ENCODE measurements around the gene CHST7.

Gene CHST7

DNA sequence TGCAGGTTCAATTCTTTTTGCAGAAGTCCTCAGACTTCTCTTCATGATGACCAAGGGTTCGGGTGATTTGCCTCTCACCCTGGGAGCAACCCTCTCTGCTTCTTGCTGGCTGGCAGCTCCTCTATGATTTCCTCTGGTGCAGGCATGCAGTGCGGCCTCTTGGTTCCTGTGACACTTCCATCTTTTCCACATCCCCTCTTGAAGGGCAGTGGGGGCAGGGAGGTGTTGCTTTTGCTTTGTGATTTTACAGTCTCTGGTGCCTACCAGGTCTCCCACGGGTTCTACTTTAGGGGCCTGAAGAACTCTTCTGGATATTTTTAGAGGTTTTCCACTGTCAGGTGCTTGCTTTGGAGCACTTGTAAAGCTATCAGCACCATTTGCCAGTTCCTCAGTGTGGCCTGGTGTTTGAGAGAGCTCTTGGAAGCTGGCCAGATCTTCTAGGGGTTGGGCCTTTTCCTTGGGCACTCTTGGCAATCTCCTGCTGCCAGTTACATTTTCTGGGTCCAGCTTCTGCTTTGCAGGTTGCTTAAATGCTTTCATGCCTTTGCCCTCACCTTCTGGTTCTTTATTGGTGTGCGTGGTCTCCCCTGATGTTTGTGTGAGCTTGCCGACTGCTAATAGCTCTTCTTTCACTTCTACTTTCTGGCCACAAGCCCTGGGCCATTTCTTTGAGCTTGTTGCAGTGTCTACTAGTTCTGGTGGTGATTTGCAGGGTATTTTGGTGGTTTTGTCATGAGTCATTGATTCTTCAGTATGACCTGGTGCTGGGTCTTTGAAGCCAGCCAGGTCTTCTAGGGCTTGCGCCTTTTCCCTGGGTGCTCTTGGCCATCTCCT, 11.5 kb upstream of the CHST7 start:
- H3K79me2 ChIP-seq (ENCODE audit: insufficient read depth, low read depth): no peaks in the 10 kb centered on the region
- H4K20me1 ChIP-seq (ENCODE audit: insufficient read depth): no peaks in the 10 kb centered on the region
- H3K27ac ChIP-seq: peak overlapping the region; percentile 72
- H2AFZ ChIP-seq (ENCODE audit: low read depth): peak overlapping the region; percentile 64
- no peaks in the 10 kb centered on the region for H3K36me3 ChIP-seq (ENCODE audit: insufficient read depth)
- TF ChIP-seq, protein P1, sequence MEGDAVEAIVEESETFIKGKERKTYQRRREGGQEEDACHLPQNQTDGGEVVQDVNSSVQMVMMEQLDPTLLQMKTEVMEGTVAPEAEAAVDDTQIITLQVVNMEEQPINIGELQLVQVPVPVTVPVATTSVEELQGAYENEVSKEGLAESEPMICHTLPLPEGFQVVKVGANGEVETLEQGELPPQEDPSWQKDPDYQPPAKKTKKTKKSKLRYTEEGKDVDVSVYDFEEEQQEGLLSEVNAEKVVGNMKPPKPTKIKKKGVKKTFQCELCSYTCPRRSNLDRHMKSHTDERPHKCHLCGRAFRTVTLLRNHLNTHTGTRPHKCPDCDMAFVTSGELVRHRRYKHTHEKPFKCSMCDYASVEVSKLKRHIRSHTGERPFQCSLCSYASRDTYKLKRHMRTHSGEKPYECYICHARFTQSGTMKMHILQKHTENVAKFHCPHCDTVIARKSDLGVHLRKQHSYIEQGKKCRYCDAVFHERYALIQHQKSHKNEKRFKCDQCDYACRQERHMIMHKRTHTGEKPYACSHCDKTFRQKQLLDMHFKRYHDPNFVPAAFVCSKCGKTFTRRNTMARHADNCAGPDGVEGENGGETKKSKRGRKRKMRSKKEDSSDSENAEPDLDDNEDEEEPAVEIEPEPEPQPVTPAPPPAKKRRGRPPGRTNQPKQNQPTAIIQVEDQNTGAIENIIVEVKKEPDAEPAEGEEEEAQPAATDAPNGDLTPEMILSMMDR (conservative IDR thresholded peaks at IDR 0.05; ENCODE audit: low read depth, low read length): no peak
- peak overlapping the region; percentile 32; the same call in 1 of the 2 replicates for H3K9ac ChIP-seq
- H3K4me2 ChIP-seq: peak overlapping the region; percentile 89
- no peaks in the 10 kb centered on the region for H3K27me3 ChIP-seq (ENCODE audit: insufficient read depth, low read depth)
- peaks cover 24% of the 10 kb centered on the region for H3K4me1 ChIP-seq (ENCODE audit: low read depth, poor library complexity, severe bottlenecking)
- no peak overlapping the region for H3K4me3 ChIP-seq (IDR thresholded peaks at IDR 0.05; ENCODE audit: insufficient read depth, low read depth, low read length)

- Histone ChIP-seq H3K36me3 (ENCODE audit: insufficient read depth) (no peaks in the 10 kb centered on the region), H3K4me2 (no peak overlapping the region), H3K27ac (no peak overlapping the region), H3K4me1 (ENCODE audit: low read depth, poor library complexity, severe bottlenecking) (peaks cover 28% of the 10 kb centered on the region), H4K20me1 (ENCODE audit: insufficient read depth) (no peaks in the 10 kb centered on the region), H3K79me2 (ENCODE audit: insufficient read depth, low read depth) (no peaks in the 10 kb centered on the region), H3K4me3 (IDR thresholded peaks at IDR 0.05; ENCODE audit: insufficient read depth, low read depth, low read length) (no peak overlapping the region), H3K9ac (no peak overlapping the region), H2AFZ (ENCODE audit: low read depth) (no peak overlapping the region), H3K27me3 (ENCODE audit: insufficient read depth, low read depth) (no peaks in the 10 kb centered on the region)
- TF ChIP-seq, protein P1 (conservative IDR thresholded peaks at IDR 0.05; ENCODE audit: low read depth, low read length): no peak
Observed at GRCh38 chrX:46567388-46567787, 6.2 kb upstream of the CHST7 start.

DNA sequence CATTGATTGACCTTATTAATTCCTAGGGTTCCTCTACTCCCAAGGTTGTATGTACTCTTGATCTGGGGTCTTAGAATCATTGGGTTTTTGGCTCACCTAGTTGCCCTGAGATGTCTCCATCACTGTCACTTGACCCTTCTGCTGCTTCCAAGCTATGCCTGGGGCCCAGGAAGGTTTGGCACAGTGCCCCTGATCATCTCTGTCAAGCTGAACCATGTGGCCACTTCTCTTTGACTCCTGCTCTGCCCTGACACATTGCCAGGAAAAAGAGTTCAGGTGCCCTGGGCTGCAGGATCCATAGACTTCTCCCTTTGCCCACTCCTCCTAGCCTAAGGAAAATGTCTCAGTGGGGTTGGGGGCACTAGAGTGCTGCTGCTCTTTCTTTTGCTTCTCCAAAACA, 3.9 kb upstream of the CHST7 start:
- H3K4me1 ChIP-seq (ENCODE audit: low read depth, poor library complexity, severe bottlenecking): peaks cover 24% of the 10 kb centered on the region
- H3K27ac ChIP-seq: no peak overlapping the region
- no peak overlapping the region for H3K9ac ChIP-seq
- H3K4me2 ChIP-seq: no peak overlapping the region
- no peaks in the 10 kb centered on the region for H3K79me2 ChIP-seq (ENCODE audit: insufficient read depth, low read depth)
- no peaks in the 10 kb centered on the region for H3K27me3 ChIP-seq (ENCODE audit: insufficient read depth, low read depth)
- no peak overlapping the region for H2AFZ ChIP-seq (ENCODE audit: low read depth)
- no peaks in the 10 kb centered on the region for H4K20me1 ChIP-seq (ENCODE audit: insufficient read depth)
- TF ChIP-seq, protein P1 (conservative IDR thresholded peaks at IDR 0.05; ENCODE audit: low read depth, low read length): no peak
- no peak overlapping the region for H3K4me3 ChIP-seq (IDR thresholded peaks at IDR 0.05; ENCODE audit: insufficient read depth, low read depth, low read length)
- H3K36me3 ChIP-seq (ENCODE audit: insufficient read depth): no peaks in the 10 kb centered on the region

GRCh38 chrX:46571423-46572339, 1.9 kb upstream of the CHST7 start:
- no peak overlapping the region for H3K9ac ChIP-seq
- no peaks in the 10 kb centered on the region for H4K20me1 ChIP-seq (ENCODE audit: insufficient read depth)
- no peaks in the 10 kb centered on the region for H3K79me2 ChIP-seq (ENCODE audit: insufficient read depth, low read depth)
- TF ChIP-seq, protein P1 (conservative IDR thresholded peaks at IDR 0.05; ENCODE audit: low read depth, low read length): no peak
- H3K4me2 ChIP-seq: peak overlapping the region; percentile 66
- peaks cover 24% of the 10 kb centered on the region for H3K4me1 ChIP-seq (ENCODE audit: low read depth, poor library complexity, severe bottlenecking)
- no peaks in the 10 kb centered on the region for H3K27me3 ChIP-seq (ENCODE audit: insufficient read depth, low read depth)
- H3K27ac ChIP-seq: peak overlapping the region; percentile 67
- peak overlapping the region; percentile 83 for H2AFZ ChIP-seq (ENCODE audit: low read depth)
- H3K36me3 ChIP-seq (ENCODE audit: insufficient read depth): no peaks in the 10 kb centered on the region
- no peak overlapping the region for H3K4me3 ChIP-seq (IDR thresholded peaks at IDR 0.05; ENCODE audit: insufficient read depth, low read depth, low read length)
